BLaER1 (cell line): ENCODE results near the gene ZAP70.
"Not testable (repeated sequence)": the region's sequence is repeated elsewhere in the genome, so short reads cannot be mapped to it uniquely, and the experiment has no call there.

Source experiments
- H3K27ac ChIP-seq: shearing (Covaris generic); formaldehyde crosslinking; 2 replicates; pipeline ENCODE4 v1.8.1; 2022
- H3K27me3 ChIP-seq: shearing (Covaris generic); formaldehyde crosslinking; 2 replicates; pipeline ENCODE4 v1.8.1; 2022
- H3K36me3 ChIP-seq: shearing (Covaris generic); formaldehyde crosslinking; 2 replicates; pipeline ENCODE4 v1.8.1; 2022
- H3K4me1 ChIP-seq: shearing (Covaris generic); formaldehyde crosslinking; 2 replicates; pipeline ENCODE4 v1.8.1; 2022
- H3K4me2 ChIP-seq: shearing (Covaris generic); formaldehyde crosslinking; 2 replicates; pipeline ENCODE4 v1.8.1; 2022
- H3K4me3 ChIP-seq: shearing (Covaris generic); formaldehyde crosslinking; 2 replicates; pipeline ENCODE4 v1.8.1; 2022
- H3K9ac ChIP-seq: shearing (Covaris generic); formaldehyde crosslinking; 2 replicates; pipeline ENCODE4 v1.8.1; 2022
- H3K9me3 ChIP-seq: shearing (Covaris generic); formaldehyde crosslinking; 2 replicates; pipeline ENCODE4 v1.8.1; 2022
- H4K20me1 ChIP-seq: shearing (Covaris generic); formaldehyde crosslinking; 2 replicates; pipeline ENCODE4 v1.8.1; 2022
- Cebpa-rat ChIP-seq: shearing (Covaris generic); IDR thresholded peaks from 2 replicates; pipeline ENCODE4 v1.8.1; 2022

The ZAP70 gene

DNA sequence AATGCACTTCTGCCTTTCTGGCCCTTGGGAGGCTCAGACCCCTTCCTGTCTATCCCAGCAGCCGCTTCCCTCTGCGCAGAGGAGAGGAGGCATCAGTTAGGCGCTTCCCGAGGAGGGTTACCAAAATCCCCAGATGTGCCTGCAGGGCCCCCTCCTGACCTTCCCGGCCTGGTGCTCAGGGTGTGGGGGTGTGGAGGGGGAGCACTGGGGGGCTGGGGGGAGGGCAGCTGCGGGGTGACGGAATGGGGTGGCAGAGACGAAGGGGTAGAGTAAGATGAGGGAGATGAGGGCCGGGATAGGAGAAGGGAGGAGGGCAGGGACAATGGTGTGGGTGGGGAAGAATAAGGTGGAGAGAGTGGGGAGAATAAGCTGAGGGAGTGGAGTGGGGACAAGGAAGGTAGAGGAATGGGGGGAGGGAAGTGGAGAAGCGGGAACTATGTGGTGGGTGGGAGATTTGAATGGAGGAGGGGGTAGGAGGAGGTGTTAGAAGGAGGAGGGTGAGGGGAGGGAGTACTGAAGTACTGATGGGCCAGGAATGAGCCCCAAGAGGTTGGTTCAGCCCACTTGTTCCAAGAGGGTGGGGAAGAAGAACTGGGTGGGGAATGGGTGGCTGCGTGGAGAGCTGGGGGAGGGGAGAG, 6.5 kb upstream of the ZAP70 start:
- H4K20me1 ChIP-seq: no peaks in the 10 kb centered on the region
- H3K9ac ChIP-seq: no peak overlapping the region
- H3K9me3 ChIP-seq: no peaks in the 10 kb centered on the region
- peak overlapping the region; percentile 74 for H3K4me2 ChIP-seq
- H3K4me3 ChIP-seq: no peak overlapping the region
- H3K36me3 ChIP-seq: no peaks in the 10 kb centered on the region
- H3K4me1 ChIP-seq: peaks cover 83% of the 10 kb centered on the region
- H3K27ac ChIP-seq: 0 out of 2 replicates have a peak overlapping the region, but pooled peaks have one; percentile 61
- TF ChIP-seq Cebpa-rat: no peak
- H3K27me3 ChIP-seq: no peaks in the 10 kb centered on the region

DNA sequence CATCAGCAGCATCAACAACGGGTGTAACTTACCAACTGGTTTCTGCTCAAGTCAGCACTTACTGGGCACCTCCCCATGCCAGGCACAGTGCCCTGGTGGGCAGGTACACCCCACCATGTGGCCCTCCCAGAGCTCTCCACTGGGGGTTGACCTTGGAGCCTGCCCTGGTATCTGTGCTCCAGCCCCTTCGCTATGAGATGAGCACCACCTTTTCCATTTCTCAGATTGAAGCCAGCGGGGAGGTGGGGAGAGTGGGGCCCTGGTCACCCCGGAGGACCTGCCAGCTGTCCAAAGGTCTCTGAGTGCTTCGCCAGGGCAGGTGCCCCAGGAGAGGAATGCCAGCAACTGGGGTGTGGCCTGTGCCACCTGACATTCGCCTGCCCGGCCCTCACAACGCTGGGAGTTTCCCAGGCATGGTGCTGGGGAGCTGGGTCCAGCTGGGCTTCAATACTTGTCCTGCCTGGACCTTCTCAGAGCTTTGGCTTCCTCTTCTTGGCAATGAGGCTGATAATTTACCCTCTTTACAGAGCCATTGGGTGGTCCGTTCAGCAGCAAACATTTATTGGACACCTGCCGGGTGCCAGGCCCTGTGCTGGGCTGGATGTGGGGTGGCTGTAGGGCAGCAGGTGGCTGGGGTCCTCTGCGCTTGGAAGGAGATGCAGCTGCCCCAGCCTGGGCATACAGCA, 5.9 kb upstream of the ZAP70 start:
- no peak for TF ChIP-seq Cebpa-rat
- Histone ChIP-seq H4K20me1 (no peaks in the 10 kb centered on the region), H3K4me3 (no peak overlapping the region), H3K36me3 (no peaks in the 10 kb centered on the region), H3K9ac (peak overlapping the region; percentile 1; the same call in 1 of the 2 replicates), H3K4me1 (peaks cover 83% of the 10 kb centered on the region), H3K4me2 (peak overlapping the region; percentile 74), H3K27ac (peak overlapping the region; percentile 61; the same call in 1 of the 2 replicates), H3K9me3 (no peaks in the 10 kb centered on the region), H3K27me3 (no peaks in the 10 kb centered on the region)

GRCh38 chr2:97708048-97708380, 5.4 kb upstream of the ZAP70 start:
- TF ChIP-seq Cebpa-rat: no peak
- H3K4me3 ChIP-seq: no peak overlapping the region
- no peaks in the 10 kb centered on the region for H4K20me1 ChIP-seq
- no peaks in the 10 kb centered on the region for H3K27me3 ChIP-seq
- peak overlapping the region; percentile 61 for H3K27ac ChIP-seq
- no peaks in the 10 kb centered on the region for H3K36me3 ChIP-seq
- H3K4me2 ChIP-seq: peak overlapping the region; percentile 74
- H3K9ac ChIP-seq: peak overlapping the region; percentile 1; the same call in 1 of the 2 replicates
- H3K9me3 ChIP-seq: no peaks in the 10 kb centered on the region
- H3K4me1 ChIP-seq: peaks cover 83% of the 10 kb centered on the region

DNA sequence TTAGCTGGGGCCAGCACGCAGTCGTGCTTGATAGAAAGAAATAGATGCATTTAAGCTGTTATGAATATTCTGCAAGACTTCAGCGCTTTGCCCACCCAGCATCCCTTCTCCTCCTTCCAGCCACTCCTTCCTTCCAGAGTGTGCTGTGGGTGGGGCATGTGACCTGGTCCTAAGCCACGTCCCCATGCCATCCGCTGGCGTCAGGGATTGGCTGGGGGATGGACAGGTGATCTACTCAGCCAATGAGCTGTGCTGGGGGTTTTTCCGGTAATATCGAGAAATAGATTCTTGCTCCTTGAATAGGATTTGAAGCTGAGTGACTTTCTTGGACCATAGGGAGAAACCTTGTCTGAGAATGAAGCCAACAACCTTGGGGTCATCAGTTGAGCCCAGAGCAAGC, 4.8 kb upstream of the ZAP70 start:
- H3K36me3 ChIP-seq: no peaks in the 10 kb centered on the region
- H3K9me3 ChIP-seq: no peaks in the 10 kb centered on the region
- H4K20me1 ChIP-seq: no peaks in the 10 kb centered on the region
- H3K27me3 ChIP-seq: no peaks in the 10 kb centered on the region
- H3K27ac ChIP-seq: peak overlapping the region; percentile 61
- H3K9ac ChIP-seq: peak overlapping the region; percentile 1; the same call in 1 of the 2 replicates
- H3K4me2 ChIP-seq: peak overlapping the region; percentile 74
- H3K4me3 ChIP-seq: no peak overlapping the region
- no peak for TF ChIP-seq Cebpa-rat
- peaks cover 83% of the 10 kb centered on the region for H3K4me1 ChIP-seq

- H3K9ac ChIP-seq: no peak overlapping the region; the same call in 1 of the 2 replicates
- H3K36me3 ChIP-seq: no peaks in the 10 kb centered on the region
- H3K4me3 ChIP-seq: no peak overlapping the region
- H3K4me2 ChIP-seq: peak overlapping the region; percentile 98
- TF ChIP-seq Cebpa-rat: no peak
- peak overlapping the region; percentile 99 for H3K27ac ChIP-seq
- H4K20me1 ChIP-seq: no peaks in the 10 kb centered on the region
- H3K4me1 ChIP-seq: peaks cover 100% of the 10 kb centered on the region
- H3K9me3 ChIP-seq: no peaks in the 10 kb centered on the region
- H3K27me3 ChIP-seq: no peaks in the 10 kb centered on the region
Observed at GRCh38 chr2:97711394-97711711, 2.0 kb upstream of the ZAP70 start.

GRCh38 chr2:97712175-97712574, 1.2 kb upstream of the ZAP70 start:
- Histone ChIP-seq H3K9ac (peak overlapping the region; percentile 93), H3K4me2 (peak overlapping the region; percentile 98), H3K27ac (peak overlapping the region; percentile 99), H3K4me1 (peaks cover 100% of the 10 kb centered on the region)
- H3K9me3 ChIP-seq, H3K4me3 ChIP-seq, H3K27me3 ChIP-seq, H4K20me1 ChIP-seq, H3K36me3 ChIP-seq: not testable (repeated sequence)

DNA sequence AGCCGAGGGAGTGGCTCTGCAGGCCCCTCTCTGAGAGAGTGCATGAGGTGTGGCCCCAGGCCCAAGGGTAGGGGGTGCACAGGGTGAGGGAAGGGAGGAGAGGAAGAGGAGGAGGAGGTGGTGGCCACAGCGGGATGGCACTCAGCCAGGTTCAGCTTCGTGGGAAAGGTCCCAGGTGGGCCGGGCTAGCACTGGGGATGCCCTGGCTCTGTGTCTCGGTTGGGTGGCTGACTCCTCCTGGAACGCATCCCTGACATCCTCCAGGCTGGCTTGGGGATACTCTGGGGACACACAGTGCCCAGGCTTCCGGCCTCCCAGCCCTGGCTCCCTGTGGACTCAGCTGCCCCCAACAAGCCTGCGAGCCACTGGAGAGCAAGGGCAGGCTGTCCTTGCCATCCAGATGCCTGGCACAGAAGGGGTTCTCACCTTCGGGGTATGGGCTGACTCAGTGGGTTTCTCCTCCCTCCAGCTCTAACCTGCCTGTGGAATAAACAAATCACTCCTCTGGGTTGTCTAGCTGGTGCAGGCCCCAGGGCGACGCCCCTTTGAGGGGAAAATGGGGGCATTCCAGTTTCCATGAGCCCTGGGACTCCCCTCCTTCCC, 582 bp upstream of the ZAP70 start:
- no peaks in the 10 kb centered on the region for H3K9me3 ChIP-seq
- H3K4me1 ChIP-seq: peaks cover 100% of the 10 kb centered on the region
- peak overlapping the region; percentile 98 for H3K4me2 ChIP-seq
- H3K27ac ChIP-seq: peak overlapping the region; percentile 99
- no peaks in the 10 kb centered on the region for H4K20me1 ChIP-seq
- peak overlapping the region; percentile 93 for H3K9ac ChIP-seq
- H3K36me3 ChIP-seq: no peaks in the 10 kb centered on the region
- TF ChIP-seq Cebpa-rat: no peak
- H3K27me3 ChIP-seq: no peaks in the 10 kb centered on the region
- H3K4me3 ChIP-seq: peak overlapping the region; percentile 67

DNA sequence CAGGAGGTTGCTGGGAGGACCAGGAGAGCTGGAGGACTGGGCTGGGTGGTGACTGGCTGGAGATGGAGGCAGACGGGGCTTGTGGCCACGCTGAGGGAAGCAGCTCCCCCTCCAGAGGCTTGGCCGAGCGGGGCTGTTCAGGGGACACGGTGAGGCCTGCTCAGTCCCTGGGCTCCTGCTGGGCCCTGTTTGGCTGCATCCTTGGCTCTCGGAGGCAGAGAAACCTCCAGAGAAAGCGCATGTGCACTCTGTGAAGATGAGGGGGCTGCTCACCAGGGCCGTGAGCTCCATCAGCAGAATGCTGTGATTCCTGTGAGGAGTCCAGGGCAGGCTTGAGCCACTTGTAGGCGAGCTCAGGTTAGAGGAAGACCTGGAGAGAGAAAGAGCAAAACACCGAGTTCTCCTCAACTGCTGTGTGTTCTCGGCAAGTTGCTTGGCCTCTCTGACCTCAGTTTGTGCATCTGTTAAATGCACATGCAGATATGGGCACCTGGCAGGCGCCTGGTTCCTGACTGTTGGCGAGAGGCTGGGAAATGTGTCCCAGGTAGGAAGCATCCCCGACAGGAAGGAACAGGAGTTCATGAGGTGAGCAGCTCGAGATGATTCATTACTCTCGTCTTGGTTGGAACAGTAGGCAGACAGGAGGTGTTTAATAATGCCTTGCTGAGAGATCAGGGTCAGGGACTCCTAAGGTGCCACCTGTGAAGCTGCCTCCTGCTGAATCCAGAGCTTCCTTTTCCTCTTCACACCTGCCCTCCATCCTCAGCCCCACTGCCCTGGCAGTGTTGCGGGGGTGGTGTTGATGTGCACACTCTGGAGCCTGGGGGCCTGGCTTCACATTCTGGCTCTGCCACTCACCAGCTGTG, 941 bp downstream of the ZAP70 start:
- peak overlapping the region; percentile 98 for H3K4me2 ChIP-seq
- no peak for TF ChIP-seq Cebpa-rat
- H3K27me3 ChIP-seq: no peaks in the 10 kb centered on the region
- no peaks in the 10 kb centered on the region for H3K36me3 ChIP-seq
- H3K4me3 ChIP-seq: peak overlapping the region; percentile 67
- H3K9me3 ChIP-seq: no peaks in the 10 kb centered on the region
- H3K27ac ChIP-seq: peak overlapping the region; percentile 99
- peaks cover 100% of the 10 kb centered on the region for H3K4me1 ChIP-seq
- peak overlapping the region; percentile 93 for H3K9ac ChIP-seq
- H4K20me1 ChIP-seq: no peaks in the 10 kb centered on the region

GRCh38 chr2:97714950-97715652, 1.7 kb downstream of the ZAP70 start:
- peak overlapping the region; percentile 93 for H3K9ac ChIP-seq
- H3K4me1 ChIP-seq: peaks cover 100% of the 10 kb centered on the region
- no peaks in the 10 kb centered on the region for H3K9me3 ChIP-seq
- no peak for TF ChIP-seq Cebpa-rat
- H3K27me3 ChIP-seq: no peaks in the 10 kb centered on the region
- H3K4me2 ChIP-seq: peak overlapping the region; percentile 98
- H3K27ac ChIP-seq: peak overlapping the region; percentile 99
- no peaks in the 10 kb centered on the region; the same call in none of the 2 replicates for H3K36me3 ChIP-seq
- H3K4me3 ChIP-seq: peak overlapping the region; percentile 67
- no peaks in the 10 kb centered on the region for H4K20me1 ChIP-seq
